DND-41 (cell line): Measurements from ENCODE around the gene CARNS1.
A peak's percentile ranks its signal among the peaks of the same experiment; 100 is the strongest.

Experiments
- ATAC-seq: fragments of 200-7000 bp; cut with Tn5 transposase; 3 replicates; pipeline ENCODE4 v1.9.1; 2021; ENCODE audit warnings: low read depth; ENCODE audit not compliant: insufficient read depth
- DNase-seq: peaks from one replicate; pipeline ENCODE4 v3.0.0-alpha.2; 2020
- H2AFZ ChIP-seq: 2 replicates; pipeline ENCODE4 v1.6.0; 2012; ENCODE audit warnings: low read depth, low read length
- H3K27ac ChIP-seq: 2 replicates; pipeline ENCODE4 v1.5.1; 2012; ENCODE audit warnings: low read length, inconsistent platforms
- H3K27me3 ChIP-seq: fragments of 200-600 bp; sonication (generic); 2 replicates; pipeline ENCODE4 v1.6.0; 2012; ENCODE audit warnings: low read length, mild to moderate bottlenecking, inconsistent platforms; ENCODE audit not compliant: insufficient read depth, poor library complexity
- H3K36me3 ChIP-seq: 2 replicates; pipeline ENCODE4 v1.5.1; 2012; ENCODE audit warnings: low read length, inconsistent platforms; ENCODE audit not compliant: insufficient read depth
- H3K4me1 ChIP-seq: 2 replicates; pipeline ENCODE4 v1.5.1; 2012; ENCODE audit warnings: mild to moderate bottlenecking, low read length; ENCODE audit not compliant: insufficient read depth
- H3K4me2 ChIP-seq: 2 replicates; pipeline ENCODE4 v1.6.0; 2012; ENCODE audit warnings: mild to moderate bottlenecking, moderate library complexity, low read length, inconsistent platforms; ENCODE audit not compliant: insufficient read depth
- H3K4me3 ChIP-seq, 2 experiments: fragments of 200-600 bp in 1 of 2; shearing (Covaris generic) in 1 of 2; 2 replicates each; pipeline ENCODE4 v1.5.1; 2012 to 2016; ENCODE audit warnings: inconsistent platforms in 2 of 2, low read length in 2 of 2, mild to moderate bottlenecking in 2 of 2, low read depth in 1 of 2, moderate library complexity in 1 of 2
- H3K79me2 ChIP-seq: 2 replicates; pipeline ENCODE4 v1.6.0; 2012; ENCODE audit warnings: low read length, inconsistent platforms; ENCODE audit not compliant: insufficient read depth
- H3K9ac ChIP-seq: 2 replicates; pipeline ENCODE4 v1.6.0; 2012; ENCODE audit warnings: low read depth, mild to moderate bottlenecking, inconsistent platforms, low read length, moderate library complexity
- H3K9me3 ChIP-seq: 2 replicates; pipeline ENCODE4 v1.5.1; 2012; ENCODE audit warnings: low read length, moderate library complexity, mild to moderate bottlenecking, inconsistent platforms; ENCODE audit not compliant: insufficient read depth, severe bottlenecking
- H4K20me1 ChIP-seq: 2 replicates; pipeline ENCODE4 v1.6.0; 2012; ENCODE audit warnings: low read length; ENCODE audit not compliant: insufficient read depth
- CTCF ChIP-seq: IDR thresholded peaks from 2 replicates; pipeline ENCODE4 v1.5.1; 2012; ENCODE audit warnings: borderline replicate concordance, low read length, moderate library complexity, mild to moderate bottlenecking; ENCODE audit not compliant: poor library complexity, severe bottlenecking; ENCODE audit errors: extremely low read depth
- EZH2 ChIP-seq: IDR thresholded peaks from 3 replicates; pipeline ENCODE4 v1.6.1; 2012; ENCODE audit warnings: borderline replicate concordance, low read depth, mild to moderate bottlenecking, moderate library complexity, low read length, inconsistent platforms; ENCODE audit not compliant: severe bottlenecking

Gene CARNS1

DNA sequence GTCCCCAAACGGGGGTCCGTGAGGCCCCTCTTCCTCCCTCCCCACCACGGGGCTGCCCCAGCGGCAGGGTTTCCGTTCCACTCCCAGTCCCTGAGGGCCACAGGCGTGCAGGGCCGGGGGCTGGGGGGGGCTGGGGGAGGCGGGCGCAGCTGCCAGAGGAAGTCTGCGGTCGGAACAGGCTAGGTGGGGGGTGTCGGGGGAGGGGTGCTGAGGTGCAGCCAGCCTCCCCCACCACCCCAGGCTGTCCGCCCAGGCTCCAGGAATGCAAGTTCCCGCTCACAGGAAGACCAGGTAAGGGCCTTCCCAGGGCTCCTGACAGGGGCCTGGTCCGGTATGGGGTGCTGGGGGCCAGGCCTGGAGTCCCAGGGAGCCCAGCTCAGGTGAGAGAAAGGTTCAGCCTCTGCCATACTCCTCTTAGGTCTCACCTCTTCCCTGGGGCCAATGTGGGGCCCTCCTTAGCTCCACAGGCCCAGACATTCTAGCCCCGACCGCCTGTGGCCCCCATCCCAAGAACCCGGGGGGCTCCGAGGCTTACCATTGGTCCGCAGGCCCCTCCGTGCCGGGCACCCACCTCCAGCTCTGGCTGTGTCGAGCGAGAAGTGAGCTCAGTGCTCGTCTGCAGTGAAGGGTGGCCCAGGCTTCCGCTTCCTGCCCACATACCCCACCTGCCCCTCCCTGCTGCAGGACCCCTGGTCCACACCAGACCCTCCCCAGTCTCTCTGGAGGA is 21.8 kb downstream of the CARNS1 start, which contains the start of gene PTPRCAP:
Gene PTPRCAP, minus strand, starts transcription at position 601 of the 727 bp plus-strand sequence. Its CDS starts 63 bp downstream, at position 538.
- Histone ChIP-seq H4K20me1 (peaks cover 50% of the 10 kb centered on the region), H2AFZ (no peak within 1 kb of the TSS), H3K9ac (peak within 1 kb of the TSS; percentile 99), H3K4me2 (peak within 1 kb of the TSS; percentile 99), H3K27me3 (no peaks in the 10 kb centered on the region), H3K4me1 (peaks cover 68% of the 10 kb centered on the region), H3K27ac (peak within 1 kb of the TSS; percentile 100), H3K4me3 (peak within 1 kb of the TSS; percentile 85 to 92), H3K36me3 (peaks cover 70% of the 10 kb centered on the region), H3K79me2 (peaks cover 79% of the 10 kb centered on the region), H3K9me3 (no peaks in the 10 kb centered on the region)
- TF ChIP-seq EZH2: no peak
- no peak for TF ChIP-seq CTCF
- peak; percentile 69 for ATAC-seq
- DNase-seq: peak; percentile 94

GRCh38 chr11:67437809-67438157 is 22.3 kb downstream of the CARNS1 start:
- Histone ChIP-seq H3K4me3 (peak overlapping the region; percentile 85 to 92), H3K4me1 (peaks cover 70% of the 10 kb centered on the region), H3K36me3 (peaks cover 65% of the 10 kb centered on the region), H3K27ac (peak overlapping the region; percentile 100), H2AFZ (no peak overlapping the region), H3K27me3 (no peaks in the 10 kb centered on the region), H3K79me2 (peaks cover 75% of the 10 kb centered on the region), H3K9me3 (no peaks in the 10 kb centered on the region), H3K4me2 (peak overlapping the region; percentile 99), H3K9ac (peak overlapping the region; percentile 99), H4K20me1 (peaks cover 45% of the 10 kb centered on the region)
- TF ChIP-seq EZH2 (no peak), CTCF (peak; percentile 3)
- ATAC-seq (no peak), DNase-seq (no peak)

- no peaks in the 10 kb centered on the region for H3K27me3 ChIP-seq
- peak overlapping the region; percentile 99 for H3K9ac ChIP-seq
- peaks cover 70% of the 10 kb centered on the region for H3K79me2 ChIP-seq
- peak overlapping the region; percentile 99 for H3K4me2 ChIP-seq
- H4K20me1 ChIP-seq: peaks cover 39% of the 10 kb centered on the region
- no peak for ATAC-seq
- peak overlapping the region; percentile 100 for H3K27ac ChIP-seq
- DNase-seq: no peak
- TF ChIP-seq EZH2: no peak
- TF ChIP-seq CTCF: peak; percentile 1
- H3K4me1 ChIP-seq: peaks cover 70% of the 10 kb centered on the region
- no peak overlapping the region for H2AFZ ChIP-seq
- peak overlapping the region; percentile 85 to 92; a peak in 3 of 4 replicates for H3K4me3 ChIP-seq
- no peaks in the 10 kb centered on the region for H3K9me3 ChIP-seq
- peaks cover 59% of the 10 kb centered on the region for H3K36me3 ChIP-seq
Observed at GRCh38 chr11:67438158-67438902, 22.9 kb downstream of the CARNS1 start.
